Immature natural killer cell (primary cell): Measurements from ENCODE around the gene NHERF1. TPM values are rescaled to one million over a fixed set of nuclear protein-coding genes. Genes with fewer than 3 reads are reported as not detected.
A peak's percentile ranks its signal among the peaks of the same experiment; 100 is the strongest.

Source experiments
- DNase-seq, 3 donors: peaks; one replicate each; pipeline ENCODE4 v3.0.0; 2022; ENCODE audit warnings: mixed read lengths in 1 of 3
- H3K27ac Mint-ChIP-seq, 6 donors: one replicate each; pipeline ENCODE4 v1.8.0; 2020; ENCODE audit warnings: mixed read lengths in 6 of 6, mild to moderate bottlenecking in 5 of 6, inconsistent platforms in 4 of 6, moderate library complexity in 3 of 6
- H3K27me3 Mint-ChIP-seq, 3 donors: one replicate each; pipeline ENCODE4 v1.8.0; 2020 to 2021; ENCODE audit warnings: low read depth in 3 of 3, mild to moderate bottlenecking in 3 of 3, mixed read lengths in 3 of 3, moderate library complexity in 3 of 3, inconsistent platforms in 1 of 3
- H3K36me3 Mint-ChIP-seq, 3 donors: one replicate each; pipeline ENCODE4 v1.8.0; 2020; ENCODE audit warnings: mixed read lengths in 3 of 3, inconsistent platforms in 2 of 3, mild to moderate bottlenecking in 2 of 3
- H3K4me1 Mint-ChIP-seq, 2 donors: one replicate each; pipeline ENCODE4 v1.8.0; 2020; ENCODE audit warnings: inconsistent platforms in 2 of 2, mild to moderate bottlenecking in 2 of 2, mixed read lengths in 2 of 2, moderate library complexity in 1 of 2
- H3K4me3 Mint-ChIP-seq, 5 donors: one replicate each; pipeline ENCODE4 v1.8.0; 2020; ENCODE audit warnings: mild to moderate bottlenecking in 5 of 5, mixed read lengths in 5 of 5, inconsistent platforms in 3 of 5, moderate library complexity in 3 of 5
- H3K9me3 Mint-ChIP-seq, 6 donors: one replicate each; pipeline ENCODE4 v1.8.0; 2020; ENCODE audit warnings: mild to moderate bottlenecking in 6 of 6, mixed read lengths in 6 of 6, inconsistent platforms in 4 of 6, moderate library complexity in 3 of 6
- polyA plus RNA-seq, 3 donors: library from polyadenylated mRNA; unstranded; fragments of 300-500 nt; fragmentation: Illumina TruSeq; gene quantifications; one replicate each; pipeline ENCODE4 v1.2.3, GENCODE V29; 2021

Gene NHERF1
- polyA plus RNA-seq, 3 donors from 2014 or later: 566 to 1,121 (median 751) TPM

DNA sequence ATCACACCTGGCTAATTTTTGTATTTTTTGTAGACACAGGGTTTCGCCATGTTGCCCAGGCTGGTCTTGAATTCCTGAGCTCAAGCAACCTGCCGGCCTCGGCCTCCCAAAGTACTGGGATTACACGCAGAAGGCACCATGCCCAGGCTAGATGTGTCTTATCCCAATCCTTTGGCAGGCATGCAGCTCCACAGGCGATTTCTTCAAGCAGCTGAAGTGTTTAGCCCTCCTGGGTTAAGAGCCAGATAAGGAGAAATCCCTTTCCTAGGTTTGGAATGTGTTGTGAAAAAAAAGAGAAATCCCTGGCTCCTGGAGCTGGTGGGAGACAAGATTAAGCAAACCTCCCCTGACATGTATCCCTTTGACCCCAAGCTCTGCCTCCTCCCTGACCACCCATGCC lies 2.1 kb upstream of the NHERF1 start:
- H3K36me3 Mint-ChIP-seq: peaks cover 12 to 28% (median 20%) of the 10 kb centered on the region in 3 donors
- H3K27ac Mint-ChIP-seq: peak overlapping the region; percentile 38 to 81 (median 70)
- peaks cover 2 to 15% (median 13%) of the 10 kb centered on the region in 3 donors for H3K27me3 Mint-ChIP-seq
- H3K4me1 Mint-ChIP-seq: peaks cover 68 to 70% of the 10 kb centered on the region in 2 donors
- H3K9me3 Mint-ChIP-seq: peaks cover 0 to 2% (median 0%) of the 10 kb centered on the region in 6 donors
- DNase-seq: no peak
- H3K4me3 Mint-ChIP-seq: peak overlapping the region; percentile 28 to 97 (median 61)

DNA sequence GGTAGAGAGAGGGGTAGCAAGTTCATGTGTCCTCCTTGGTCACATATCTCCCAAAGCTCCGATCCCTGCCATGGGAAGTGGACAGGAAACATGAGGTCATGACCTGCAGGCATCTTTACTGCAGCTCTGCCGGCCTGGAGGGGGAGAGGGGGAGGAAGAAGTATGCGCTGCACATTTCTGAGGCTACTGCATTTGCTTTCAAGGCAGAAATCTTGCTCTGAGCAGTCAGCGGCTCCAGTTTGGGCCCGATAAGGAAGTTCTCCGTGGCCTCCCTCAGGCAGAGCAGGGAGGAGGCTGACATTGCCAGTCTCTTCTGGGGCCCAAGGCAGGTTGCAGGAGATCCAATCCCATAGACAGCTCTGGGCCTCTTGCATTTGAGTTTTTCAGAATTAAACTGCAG lies 1.5 kb upstream of the NHERF1 start:
- H3K9me3 Mint-ChIP-seq: peaks cover 0 to 2% (median 0%) of the 10 kb centered on the region in 6 donors
- peaks cover 12 to 30% (median 17%) of the 10 kb centered on the region in 3 donors for H3K36me3 Mint-ChIP-seq
- H3K4me3 Mint-ChIP-seq: peak overlapping the region; percentile 34 to 97 (median 61)
- H3K4me1 Mint-ChIP-seq: peaks cover 68 to 70% of the 10 kb centered on the region in 2 donors
- peaks cover 2 to 17% (median 14%) of the 10 kb centered on the region in 3 donors for H3K27me3 Mint-ChIP-seq
- peak overlapping the region; percentile 38 to 81 (median 70) for H3K27ac Mint-ChIP-seq
- no peak for DNase-seq

DNA sequence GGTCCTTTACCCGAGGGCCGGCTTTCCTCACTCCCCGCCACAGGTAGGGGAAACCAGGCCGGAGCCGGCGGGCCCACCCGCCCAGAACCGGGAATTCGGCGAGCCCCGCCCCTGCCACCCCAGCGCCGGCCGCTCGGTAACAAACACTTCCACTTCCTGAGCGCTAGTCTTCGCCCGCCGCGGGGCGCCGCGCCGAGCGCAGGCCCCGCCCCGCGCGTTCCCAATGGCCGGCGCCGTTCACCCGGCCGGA lies 224 bp upstream of the NHERF1 start:
- H3K9me3 Mint-ChIP-seq: peaks cover 0 to 2% (median 0%) of the 10 kb centered on the region in 6 donors
- peaks cover 14 to 38% (median 22%) of the 10 kb centered on the region in 3 donors for H3K36me3 Mint-ChIP-seq
- no peak for DNase-seq
- H3K27me3 Mint-ChIP-seq: peaks cover 5 to 17% (median 11%) of the 10 kb centered on the region in 3 donors
- H3K4me1 Mint-ChIP-seq: peaks cover 68 to 70% of the 10 kb centered on the region in 2 donors
- H3K4me3 Mint-ChIP-seq: peak overlapping the region in 4 of 5 donors; percentile 61 to 97 (median 73)
- H3K27ac Mint-ChIP-seq: peak overlapping the region in 4 of 6 donors; percentile 60 to 81 (median 72)

DNA sequence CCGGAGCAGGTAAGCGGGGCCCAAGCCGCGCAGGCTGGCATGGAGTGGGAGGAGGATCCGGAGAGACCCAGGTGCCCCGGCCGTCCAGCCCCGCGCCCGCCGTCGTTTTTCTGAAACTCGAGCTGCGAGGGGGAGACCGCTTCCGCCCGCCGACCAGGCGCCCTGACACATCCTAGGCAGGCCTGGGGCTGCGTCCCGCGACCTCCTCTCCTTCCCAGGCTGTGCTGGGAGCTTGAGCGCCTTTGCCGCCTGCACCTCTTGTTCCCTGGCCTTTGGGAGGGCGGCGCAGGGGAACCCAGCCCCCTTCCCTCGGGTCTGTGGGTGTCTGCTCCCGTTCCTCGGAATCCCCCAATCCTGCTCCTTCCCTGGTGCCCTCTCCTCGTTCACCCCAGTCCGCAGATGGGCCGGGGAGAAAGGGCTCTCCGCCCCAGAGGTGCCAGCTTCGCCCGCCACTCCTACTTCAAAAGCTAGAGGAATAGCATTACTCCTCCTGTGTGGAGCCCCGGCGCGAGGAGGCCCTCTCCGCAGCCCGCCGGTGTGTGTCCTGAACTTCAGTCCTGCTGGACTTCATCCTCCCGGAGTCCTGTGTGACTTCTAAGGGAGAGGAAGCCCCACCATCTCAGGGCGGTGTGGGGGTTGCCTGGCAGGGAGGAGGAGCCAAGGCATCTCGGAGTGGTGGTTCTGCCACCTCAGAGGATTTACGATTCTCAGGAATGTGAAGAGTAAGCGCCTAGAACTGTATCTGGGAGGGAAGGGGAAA lies 1.0 kb downstream of the NHERF1 start:
- peak; percentile 51 to 58 (median 52) for DNase-seq
- H3K9me3 Mint-ChIP-seq: peaks cover 0 to 2% (median 0%) of the 10 kb centered on the region in 6 donors
- peak overlapping the region; percentile 87 to 96 (median 92) for H3K27ac Mint-ChIP-seq
- peaks cover 5 to 17% (median 16%) of the 10 kb centered on the region in 3 donors for H3K27me3 Mint-ChIP-seq
- H3K4me3 Mint-ChIP-seq: peak overlapping the region; percentile 95 to 99 (median 97)
- H3K4me1 Mint-ChIP-seq: peaks cover 68 to 70% of the 10 kb centered on the region in 2 donors
- peaks cover 11 to 35% (median 19%) of the 10 kb centered on the region in 3 donors for H3K36me3 Mint-ChIP-seq

DNA sequence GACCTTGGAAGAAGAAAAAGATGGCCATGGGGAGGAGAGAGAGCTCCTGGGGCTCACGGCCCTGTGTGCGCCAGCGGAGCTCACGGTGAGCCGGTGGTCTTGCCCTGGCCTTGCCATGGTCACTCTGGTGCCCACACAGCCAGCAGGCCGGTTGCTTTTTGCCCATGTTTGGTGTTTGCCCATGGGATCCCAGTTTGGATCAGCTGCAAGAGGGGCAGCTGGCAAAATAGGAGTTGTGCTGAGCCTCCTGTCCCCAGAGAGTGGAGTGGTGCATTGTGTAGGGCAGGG lies 1.6 kb downstream of the NHERF1 start:
- Mint-ChIP-seq H3K36me3 (peaks cover 11 to 31% (median 19%) of the 10 kb centered on the region in 3 donors), H3K4me1 (peaks cover 68 to 70% of the 10 kb centered on the region in 2 donors), H3K27ac (peak overlapping the region; percentile 87 to 96 (median 92)), H3K4me3 (peak overlapping the region; percentile 95 to 99 (median 97)), H3K9me3 (peaks cover 0 to 2% (median 0%) of the 10 kb centered on the region in 6 donors), H3K27me3 (peaks cover 7 to 18% (median 16%) of the 10 kb centered on the region in 3 donors)
- no peak for DNase-seq

DNA sequence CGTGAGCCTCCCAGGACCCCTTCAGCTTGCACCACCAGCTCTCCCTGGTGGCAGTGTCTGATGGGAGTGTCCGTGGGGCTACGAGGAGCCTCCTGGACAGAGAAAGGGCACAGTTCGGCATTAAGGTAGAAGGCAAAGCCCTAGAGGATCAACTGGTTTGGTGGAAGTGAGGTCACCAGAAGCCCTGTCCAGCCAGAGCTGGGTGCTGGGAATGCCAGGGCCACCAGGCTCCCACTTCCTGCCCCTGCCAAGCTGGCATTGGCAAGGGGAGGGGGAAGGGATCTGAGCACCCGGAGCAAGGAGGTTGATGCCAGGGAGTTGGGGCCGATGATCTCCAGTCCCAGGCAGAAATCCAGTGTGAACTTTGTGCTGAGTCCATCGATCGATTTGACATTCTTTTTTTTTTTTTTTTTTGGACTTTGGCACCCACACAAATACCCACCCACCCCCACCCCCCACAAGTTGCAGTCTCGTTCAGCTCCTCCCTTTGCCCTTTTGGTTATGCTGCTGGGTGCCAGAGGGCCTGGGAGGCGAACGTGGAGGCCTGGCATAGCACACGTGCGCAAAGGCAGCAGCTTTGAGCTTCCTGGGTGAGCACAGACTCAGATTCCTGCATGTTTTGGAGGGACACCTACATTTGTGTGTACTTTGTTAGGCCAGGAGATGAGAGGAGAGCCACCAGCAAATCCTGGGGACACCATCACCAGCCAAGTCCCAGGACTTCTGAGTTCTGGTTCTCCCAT lies 2.1 kb downstream of the NHERF1 start:
- Mint-ChIP-seq H3K9me3 (peaks cover 0 to 2% (median 0%) of the 10 kb centered on the region in 6 donors), H3K36me3 (peaks cover 11 to 31% (median 19%) of the 10 kb centered on the region in 3 donors), H3K4me3 (peak overlapping the region; percentile 95 to 99 (median 97)), H3K4me1 (peaks cover 74 to 75% of the 10 kb centered on the region in 2 donors), H3K27me3 (peaks cover 7 to 19% (median 18%) of the 10 kb centered on the region in 3 donors), H3K27ac (peak overlapping the region; percentile 87 to 96 (median 93))
- DNase-seq: no peak

DNA sequence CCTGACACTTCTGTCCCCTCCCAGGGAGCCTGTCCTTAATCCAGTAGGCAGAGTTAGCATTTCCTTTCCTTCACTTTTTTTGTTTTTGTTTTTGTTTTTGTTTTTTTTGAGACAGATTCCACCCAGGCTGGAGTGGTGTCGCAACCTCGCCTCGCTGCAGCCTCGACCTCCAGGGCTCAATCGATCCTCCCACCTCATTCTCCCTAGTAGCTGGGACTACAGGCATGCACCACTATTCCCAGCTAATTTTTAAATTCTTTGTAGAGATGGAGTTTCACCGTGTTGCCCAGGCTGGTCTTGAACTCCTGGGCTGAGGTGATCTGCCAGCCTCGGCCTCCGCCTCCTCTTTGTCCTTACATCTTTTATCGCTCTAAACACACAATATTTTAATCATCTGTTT lies 4.0 kb downstream of the NHERF1 start:
- no peak for DNase-seq
- Mint-ChIP-seq H3K9me3 (peaks cover 0 to 2% (median 0%) of the 10 kb centered on the region in 6 donors), H3K27me3 (peaks cover 7 to 19% (median 16%) of the 10 kb centered on the region in 3 donors), H3K27ac (peak overlapping the region; percentile 87 to 96 (median 92)), H3K4me1 (peaks cover 79% of the 10 kb centered on the region in 2 donors), H3K36me3 (peaks cover 11 to 31% (median 19%) of the 10 kb centered on the region in 3 donors), H3K4me3 (peak overlapping the region; percentile 95 to 99 (median 97))

DNA sequence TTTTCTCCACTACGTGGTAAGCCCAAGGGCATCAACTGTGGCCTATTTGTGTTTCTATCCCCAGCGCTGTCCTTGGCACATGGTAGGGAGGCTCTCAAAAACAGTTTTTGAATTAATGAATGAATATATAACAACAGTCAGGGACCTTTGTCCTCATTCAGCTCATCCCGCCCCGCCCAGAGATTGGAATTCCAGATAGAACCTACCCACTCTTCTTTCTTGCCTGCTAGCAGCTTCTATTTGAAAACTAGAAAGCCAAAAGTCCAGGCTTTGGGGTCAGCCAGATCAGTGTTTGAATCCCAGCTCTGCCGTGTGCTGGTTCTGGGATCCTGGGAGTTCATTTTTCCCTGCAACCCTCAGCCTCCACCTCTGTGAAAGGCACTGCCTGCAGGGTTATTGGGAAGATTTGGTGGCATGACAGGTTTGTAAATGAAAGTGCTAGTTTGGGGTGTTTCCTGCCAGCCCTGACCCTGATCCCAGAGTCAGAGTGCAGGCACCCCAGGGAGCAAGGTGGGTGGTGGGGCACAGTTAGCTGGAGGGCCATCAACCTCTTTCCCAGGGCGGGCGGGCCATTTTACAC lies 4.5 kb downstream of the NHERF1 start:
- Mint-ChIP-seq H3K9me3 (peaks cover 0 to 2% (median 0%) of the 10 kb centered on the region in 6 donors), H3K36me3 (peaks cover 11 to 31% (median 19%) of the 10 kb centered on the region in 3 donors), H3K27me3 (peaks cover 7 to 19% (median 16%) of the 10 kb centered on the region in 3 donors), H3K4me1 (peaks cover 80% of the 10 kb centered on the region in 2 donors), H3K27ac (peak overlapping the region; percentile 87 to 96 (median 92)), H3K4me3 (peak overlapping the region; percentile 95 to 99 (median 97))
- DNase-seq: no peak

DNA sequence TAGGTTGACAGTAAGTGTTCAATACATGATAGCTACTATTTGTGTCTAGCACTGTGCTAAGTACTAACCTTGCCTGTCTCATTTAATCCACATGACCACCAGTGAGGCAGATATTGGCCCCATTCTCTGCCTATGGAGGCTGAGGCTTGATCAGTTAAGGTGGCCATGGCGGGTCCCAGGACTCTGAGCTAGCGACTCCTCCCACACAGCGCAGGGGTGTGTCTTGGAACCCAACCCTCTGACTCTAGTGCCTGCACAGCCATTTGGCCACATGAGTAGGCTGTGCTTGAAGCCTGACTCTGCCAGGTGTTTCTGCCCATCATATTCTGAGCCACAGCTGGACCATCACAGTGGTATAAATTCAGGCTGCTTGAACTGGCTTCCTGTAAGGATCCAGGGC lies 6.4 kb downstream of the NHERF1 start:
- H3K27me3 Mint-ChIP-seq: peaks cover 8 to 14% (median 12%) of the 10 kb centered on the region in 3 donors
- DNase-seq: no peak
- peak overlapping the region; percentile 95 to 99 (median 97) for H3K4me3 Mint-ChIP-seq
- H3K36me3 Mint-ChIP-seq: peaks cover 8 to 27% (median 16%) of the 10 kb centered on the region in 3 donors
- H3K4me1 Mint-ChIP-seq: peaks cover 95 to 96% of the 10 kb centered on the region in 2 donors
- H3K9me3 Mint-ChIP-seq: no peaks in the 10 kb centered on the region
- H3K27ac Mint-ChIP-seq: peak overlapping the region; percentile 87 to 96 (median 92)

DNA sequence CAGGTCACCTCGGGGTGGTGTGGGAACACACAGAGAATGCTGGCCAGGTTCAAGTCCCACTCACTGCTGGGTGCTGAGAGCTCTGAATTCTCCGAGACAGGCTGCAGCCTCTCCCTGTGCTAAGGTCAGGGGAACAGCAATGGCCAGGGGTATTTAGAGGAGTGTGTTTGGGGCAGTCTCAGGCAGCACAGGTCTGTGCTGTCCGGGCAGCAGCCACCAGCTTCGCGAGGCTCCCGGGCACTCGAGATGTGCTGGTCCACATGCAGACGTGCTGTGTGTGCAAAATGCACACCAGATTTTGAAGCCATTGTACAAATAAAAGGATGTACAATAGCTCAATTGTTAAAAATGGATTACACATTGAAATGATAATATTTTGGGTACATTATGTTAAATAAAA lies 7.1 kb downstream of the NHERF1 start:
- H3K4me3 Mint-ChIP-seq: peak overlapping the region; percentile 95 to 99 (median 97)
- no peak for DNase-seq
- peaks cover 6 to 12% (median 10%) of the 10 kb centered on the region in 3 donors for H3K27me3 Mint-ChIP-seq

DNA sequence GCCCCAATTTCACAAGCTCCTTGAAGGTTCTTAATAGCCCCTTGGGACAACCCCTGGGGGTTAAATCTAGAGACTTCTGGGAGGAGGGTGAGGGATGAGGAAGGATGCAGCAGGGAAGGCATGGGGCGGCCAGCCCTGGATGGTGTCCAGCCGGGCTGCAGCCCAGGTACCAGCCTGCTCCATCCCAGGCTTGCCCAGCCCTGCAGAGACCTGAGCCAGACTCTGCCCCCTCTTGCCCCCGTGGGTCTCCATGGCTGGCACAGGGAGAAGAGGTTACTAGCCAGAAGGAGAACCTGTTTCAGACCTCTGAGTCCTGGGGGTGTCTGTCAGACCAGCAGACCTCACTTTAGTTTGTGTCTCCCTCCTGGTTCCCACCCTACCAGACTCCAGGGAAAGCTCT lies 8.5 kb downstream of the NHERF1 start:
- Mint-ChIP-seq H3K36me3 (peaks cover 3 to 11% (median 6%) of the 10 kb centered on the region in 3 donors), H3K4me1 (peaks cover 97 to 99% of the 10 kb centered on the region in 2 donors), H3K9me3 (no peaks in the 10 kb centered on the region), H3K27me3 (peaks cover 2 to 8% (median 6%) of the 10 kb centered on the region in 3 donors), H3K27ac (peak overlapping the region; percentile 68 to 92 (median 79)), H3K4me3 (peak overlapping the region; percentile 65 to 99 (median 86))
- no peak for DNase-seq

More for the DNA sequence above, 7.1 kb downstream of the NHERF1 start:
- peak overlapping the region; percentile 41 to 96 (median 91) for H3K27ac Mint-ChIP-seq
- no peaks in the 10 kb centered on the region for H3K9me3 Mint-ChIP-seq
- peaks cover 96 to 98% of the 10 kb centered on the region in 2 donors for H3K4me1 Mint-ChIP-seq
- peaks cover 3 to 23% (median 11%) of the 10 kb centered on the region in 3 donors for H3K36me3 Mint-ChIP-seq

DNA sequence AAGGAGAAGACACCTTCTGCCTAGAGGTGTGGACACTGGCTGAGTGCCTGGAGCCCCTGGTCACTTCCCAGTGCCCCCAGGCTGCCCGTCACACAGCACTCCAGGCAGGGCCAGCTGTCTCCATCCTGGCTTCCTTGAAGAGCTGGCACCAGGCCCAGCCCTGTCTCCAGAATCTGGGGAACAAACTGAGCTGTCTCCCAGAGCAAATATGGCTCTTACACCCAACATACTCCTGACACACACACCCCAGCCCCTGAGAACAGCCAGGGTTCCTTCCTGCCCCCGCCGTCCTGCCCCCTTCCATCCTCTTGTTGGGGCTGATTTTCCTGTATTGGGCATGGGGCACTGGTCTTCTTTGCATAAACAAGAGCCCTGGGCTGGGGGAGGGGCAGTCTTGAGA lies 9.1 kb downstream of the NHERF1 start:
- Mint-ChIP-seq H3K27ac (peak overlapping the region; percentile 62 to 92 (median 86)), H3K9me3 (no peaks in the 10 kb centered on the region), H3K4me1 (peaks cover 95 to 97% of the 10 kb centered on the region in 2 donors), H3K27me3 (peaks cover 2 to 8% (median 3%) of the 10 kb centered on the region in 3 donors), H3K4me3 (peak overlapping the region; percentile 76 to 99 (median 86)), H3K36me3 (peaks cover 3 to 8% (median 6%) of the 10 kb centered on the region in 3 donors)
- no peak for DNase-seq
